Hepatocyte (in vitro differentiated cells): ENCODE measurements around the gene C2CD2L. TPM values are rescaled to one million over a fixed set of nuclear protein-coding genes. Genes with fewer than 3 reads are reported as not detected.

Source experiments
- DNase-seq: peaks from one replicate; pipeline ENCODE4 v3.0.0-alpha.2; 2016; ENCODE audit warnings: low spot score
- H2AFZ ChIP-seq: fragments of 200-600 bp; sonication (generic); 2 replicates; pipeline ENCODE4 v1.6.0; 2016; ENCODE audit warnings: antibody characterized with exemption, mild to moderate bottlenecking
- H3K27ac ChIP-seq: fragments of 200-600 bp; sonication (generic); 2 replicates; pipeline ENCODE4 v1.5.1; 2016; ENCODE audit warnings: mild to moderate bottlenecking
- H3K27me3 ChIP-seq: fragments of 200-600 bp; sonication (generic); 2 replicates; pipeline ENCODE4 v1.6.1; 2016
- H3K36me3 ChIP-seq: fragments of 200-600 bp; sonication (generic); replicated peaks from 2 replicates; pipeline ENCODE4 v1.5.1; 2016; ENCODE audit warnings: low read depth; ENCODE audit not compliant: insufficient read depth
- H3K4me1 ChIP-seq: fragments of 200-600 bp; sonication (generic); 2 replicates; pipeline ENCODE4 v1.5.1; 2016; ENCODE audit warnings: mild to moderate bottlenecking, moderate library complexity; ENCODE audit not compliant: insufficient read depth
- H3K4me2 ChIP-seq: fragments of 200-600 bp; sonication (generic); 2 replicates; pipeline ENCODE4 v1.6.0; 2016
- H3K4me3 ChIP-seq: fragments of 200-600 bp; sonication (generic); 2 replicates; pipeline ENCODE4 v1.5.1; 2016; ENCODE audit warnings: mild to moderate bottlenecking
- H3K79me2 ChIP-seq: fragments of 200-600 bp; sonication (generic); 2 replicates; pipeline ENCODE4 v1.6.0; 2017; ENCODE audit warnings: mild to moderate bottlenecking
- H3K9me2 ChIP-seq: fragments of 200-600 bp; sonication (generic); replicated peaks from 2 replicates; pipeline ENCODE4 v1.6.0; 2017; ENCODE audit warnings: mild to moderate bottlenecking; ENCODE audit not compliant: insufficient read depth
- H3K9me3 ChIP-seq: fragments of 200-600 bp; sonication (generic); 2 replicates; pipeline ENCODE4 v1.5.1; 2016; ENCODE audit warnings: low read depth, mild to moderate bottlenecking
- H4K20me1 ChIP-seq: fragments of 200-600 bp; sonication (generic); 2 replicates; pipeline ENCODE4 v1.6.0; 2016; ENCODE audit warnings: mild to moderate bottlenecking; ENCODE audit not compliant: insufficient read depth, poor library complexity, severe bottlenecking
- CTCF ChIP-seq: fragments of 200-600 bp; sonication (generic); IDR thresholded peaks from 2 replicates; pipeline ENCODE4 v1.5.1; 2016; ENCODE audit warnings: antibody characterized with exemption, mild to moderate bottlenecking; ENCODE audit not compliant: poor library complexity
- EZH2 ChIP-seq: fragments of 200-600 bp; sonication (generic); IDR thresholded peaks from 2 replicates; pipeline ENCODE4 v1.6.1; 2016; ENCODE audit warnings: antibody characterized with exemption, mild to moderate bottlenecking, borderline replicate concordance
- EZH2phosphoT487 ChIP-seq: fragments of 200-600 bp; sonication (generic); IDR thresholded peaks from one replicate; pipeline ENCODE4 v1.6.1; 2018; ENCODE audit warnings: antibody characterized with exemption, mild to moderate bottlenecking, low read depth, moderate library complexity; ENCODE audit not compliant: unreplicated experiment, severe bottlenecking
- WGBS: methylation state at CpG from one replicate; pipeline ENCODE4 v1.1.6; 2016; ENCODE audit warnings: low lambda C conversion rate; ENCODE audit errors: missing lambda C conversion rate; 5-methylcytosine and 5-hydroxymethylcytosine counted together
- polyA plus RNA-seq: library from polyadenylated mRNA; unstranded; fragments of >200 nt; fragmentation: Nextera tagmentation; extraction: Ambion mirVana; gene quantifications from 2 replicates; pipeline ENCODE4 v1.2.1, GENCODE V29; 2016
- total RNA-seq: library from RNA; depleted of rRNA; stranded (reverse); fragments of >200 nt; gene quantifications from 2 replicates; pipeline ENCODE4 v1.2.3, GENCODE V29; 2014

The C2CD2L gene
- total and polyA plus RNA-seq, 2 experiments from 2014 or later = 7.4 to 9.7 TPM

DNA sequence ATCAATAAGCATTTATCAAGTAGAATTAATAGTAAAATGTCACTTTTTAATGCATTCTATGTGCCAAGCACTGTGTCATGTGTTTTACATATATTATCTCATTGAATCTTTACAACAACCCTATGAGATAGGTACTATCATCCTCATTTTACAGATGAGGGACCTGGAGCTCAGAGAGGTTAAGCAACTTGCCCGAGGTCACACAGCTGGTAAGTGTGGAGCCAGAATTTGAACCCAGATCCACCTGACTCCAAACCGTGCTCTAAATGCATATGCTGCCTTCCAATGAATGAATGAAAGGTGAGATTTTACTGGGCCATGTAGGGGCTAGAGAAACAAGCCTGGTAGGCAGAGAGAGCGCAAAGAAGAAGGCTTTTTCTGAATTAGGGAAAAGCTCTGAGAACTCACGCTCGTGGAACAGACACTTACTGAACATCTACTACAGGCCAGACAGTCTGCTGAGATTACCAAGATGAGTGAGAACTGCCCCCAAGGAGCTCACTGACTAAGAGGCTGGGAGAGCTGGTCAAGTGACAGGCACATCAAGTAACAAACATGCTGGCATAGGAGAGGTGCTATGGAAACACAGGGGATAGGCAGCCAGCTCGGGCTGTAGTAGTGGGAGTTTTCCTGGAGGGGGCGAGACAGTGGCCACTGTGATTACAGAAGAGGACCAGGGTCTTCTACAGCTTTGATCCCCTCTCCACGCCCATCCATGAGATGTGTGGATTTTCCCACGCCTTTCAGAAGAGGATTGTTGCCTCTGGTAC lies 46.1 kb downstream of the C2CD2L start:
- Histone ChIP-seq H3K4me2 (no peak overlapping the region), H3K27me3 (peaks cover 29% of the 10 kb centered on the region), H3K9me2 (no peaks in the 10 kb centered on the region), H3K9me3 (no peaks in the 10 kb centered on the region), H3K4me3 (no peak overlapping the region), H2AFZ (no peak overlapping the region), H3K4me1 (no peaks in the 10 kb centered on the region), H3K36me3 (no peaks in the 10 kb centered on the region), H4K20me1 (no peaks in the 10 kb centered on the region), H3K79me2 (no peaks in the 10 kb centered on the region), H3K27ac (no peak overlapping the region)
- WGBS = 78% methylated on average over 9 of the region's 9 CpGs
- no peak for DNase-seq
- no peak for TF ChIP-seq EZH2
- TF ChIP-seq CTCF = no peak
- TF ChIP-seq EZH2phosphoT487 = no peak

DNA sequence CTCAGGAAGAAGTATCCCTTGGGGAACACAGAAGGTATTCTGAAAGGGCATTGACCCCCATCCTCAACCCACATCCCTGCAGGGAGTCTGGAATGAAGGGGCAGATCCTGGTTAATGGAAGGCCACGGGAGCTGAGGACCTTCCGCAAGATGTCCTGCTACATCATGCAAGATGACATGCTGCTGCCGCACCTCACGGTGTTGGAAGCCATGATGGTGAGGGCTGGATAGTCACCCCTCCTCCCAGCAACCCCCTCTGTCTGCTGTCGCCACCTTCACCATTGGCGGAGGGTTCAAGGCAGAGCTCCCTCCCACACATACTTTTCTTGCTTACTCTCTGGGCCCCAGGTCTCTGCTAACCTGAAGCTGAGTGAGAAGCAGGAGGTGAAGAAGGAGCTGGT lies 47.0 kb downstream of the C2CD2L start:
- no peak for TF ChIP-seq CTCF
- no peak for TF ChIP-seq EZH2
- TF ChIP-seq EZH2phosphoT487 = no peak
- Histone ChIP-seq H3K9me3 (no peaks in the 10 kb centered on the region), H3K27ac (no peak overlapping the region), H2AFZ (no peak overlapping the region), H3K79me2 (no peaks in the 10 kb centered on the region), H3K4me1 (no peaks in the 10 kb centered on the region), H4K20me1 (no peaks in the 10 kb centered on the region), H3K27me3 (peaks cover 22% of the 10 kb centered on the region), H3K9me2 (no peaks in the 10 kb centered on the region), H3K4me2 (no peak overlapping the region), H3K4me3 (no peak overlapping the region), H3K36me3 (no peaks in the 10 kb centered on the region)
- no peak for DNase-seq
- WGBS = 94% methylated on average over 6 of the region's 6 CpGs

DNA sequence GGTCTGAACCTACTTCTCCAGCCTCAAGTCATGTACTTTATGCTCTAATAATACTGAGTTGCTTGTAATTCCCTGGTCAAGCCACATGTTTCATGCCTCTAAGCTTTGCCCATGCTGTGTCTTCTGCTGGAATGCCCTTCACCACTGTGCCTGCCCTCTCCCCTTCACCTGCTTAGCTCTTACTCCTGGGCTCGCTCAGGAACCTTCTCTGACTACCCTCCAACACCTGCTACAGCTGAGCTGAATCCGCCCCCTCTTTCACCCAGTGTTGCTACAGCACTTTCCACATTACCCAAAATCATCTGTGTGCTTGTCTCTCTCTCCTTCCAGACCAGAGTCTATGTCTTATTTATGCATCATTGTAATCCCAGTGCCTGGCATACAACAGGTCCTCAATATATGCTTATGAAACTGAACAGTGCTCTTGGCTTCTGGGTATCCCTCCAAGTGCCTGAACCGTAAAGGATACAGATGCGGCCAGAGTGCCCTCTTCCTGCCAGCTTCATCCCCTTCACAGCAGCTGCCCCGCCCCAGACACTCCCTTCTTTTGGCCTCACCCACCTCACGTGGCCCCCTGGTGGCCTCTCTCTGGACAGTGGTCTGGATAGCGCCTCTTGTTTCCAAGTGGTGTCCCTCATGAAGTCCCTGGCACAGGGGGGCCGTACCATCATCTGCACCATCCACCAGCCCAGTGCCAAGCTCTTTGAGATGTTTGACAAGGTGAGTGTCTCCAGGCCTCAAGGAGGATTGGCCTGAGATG lies 48.8 kb downstream of the C2CD2L start:
- Histone ChIP-seq H3K79me2 (no peaks in the 10 kb centered on the region), H3K4me1 (no peaks in the 10 kb centered on the region), H3K9me3 (no peaks in the 10 kb centered on the region), H3K36me3 (no peaks in the 10 kb centered on the region), H3K27me3 (peaks cover 4% of the 10 kb centered on the region), H3K4me3 (no peak overlapping the region), H3K27ac (no peak overlapping the region), H4K20me1 (no peaks in the 10 kb centered on the region), H3K9me2 (no peaks in the 10 kb centered on the region), H2AFZ (no peak overlapping the region), H3K4me2 (no peak overlapping the region)
- TF ChIP-seq EZH2 (no peak), CTCF (no peak), EZH2phosphoT487 (no peak)
- 57% methylated on average over 8 of the region's 8 CpGs for WGBS
- DNase-seq = no peak
